Measurements from ENCODE around the gene SPATA9.

DNA sequence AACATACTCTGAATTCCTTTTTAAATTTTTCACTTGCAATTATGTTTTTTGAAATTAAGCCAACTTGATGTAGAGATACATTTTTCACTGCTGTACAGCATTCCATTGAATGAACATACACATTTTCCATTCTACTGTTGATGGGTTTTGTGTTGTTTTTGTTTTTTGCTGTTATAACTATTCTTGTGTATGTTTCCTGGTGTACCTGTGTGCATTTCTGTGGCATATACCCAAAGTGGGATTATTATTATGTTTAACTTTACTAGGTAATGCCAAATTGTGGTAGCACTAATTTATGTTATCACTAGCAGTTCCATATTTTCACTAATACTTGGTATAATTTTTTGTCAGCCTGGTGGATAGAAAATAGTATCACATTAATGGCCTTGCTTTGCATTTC, 33.5 kb downstream of the SPATA9 start:
- TF ChIP-seq, protein P1, sequence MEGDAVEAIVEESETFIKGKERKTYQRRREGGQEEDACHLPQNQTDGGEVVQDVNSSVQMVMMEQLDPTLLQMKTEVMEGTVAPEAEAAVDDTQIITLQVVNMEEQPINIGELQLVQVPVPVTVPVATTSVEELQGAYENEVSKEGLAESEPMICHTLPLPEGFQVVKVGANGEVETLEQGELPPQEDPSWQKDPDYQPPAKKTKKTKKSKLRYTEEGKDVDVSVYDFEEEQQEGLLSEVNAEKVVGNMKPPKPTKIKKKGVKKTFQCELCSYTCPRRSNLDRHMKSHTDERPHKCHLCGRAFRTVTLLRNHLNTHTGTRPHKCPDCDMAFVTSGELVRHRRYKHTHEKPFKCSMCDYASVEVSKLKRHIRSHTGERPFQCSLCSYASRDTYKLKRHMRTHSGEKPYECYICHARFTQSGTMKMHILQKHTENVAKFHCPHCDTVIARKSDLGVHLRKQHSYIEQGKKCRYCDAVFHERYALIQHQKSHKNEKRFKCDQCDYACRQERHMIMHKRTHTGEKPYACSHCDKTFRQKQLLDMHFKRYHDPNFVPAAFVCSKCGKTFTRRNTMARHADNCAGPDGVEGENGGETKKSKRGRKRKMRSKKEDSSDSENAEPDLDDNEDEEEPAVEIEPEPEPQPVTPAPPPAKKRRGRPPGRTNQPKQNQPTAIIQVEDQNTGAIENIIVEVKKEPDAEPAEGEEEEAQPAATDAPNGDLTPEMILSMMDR (conservative IDR thresholded peaks at IDR 0.05 in 1 of 2, IDR thresholded peaks at IDR 0.05 in 1 of 2; ENCODE audit: extremely low read depth in 1 of 2, insufficient read depth in 1 of 2, low read depth in 1 of 2, low read length in 2 of 2), result no peak
- no peak for TF ChIP-seq EZH2 (IDR thresholded peaks at IDR 0.05; ENCODE audit: borderline replicate concordance, low read length)

Measured in mammary epithelial cell (primary cell).